ENCODE data around the gene ATRAID.
"Not testable (repeated sequence)": the region's sequence is repeated elsewhere in the genome, so short reads cannot be mapped to it uniquely, and the experiment has no call there.

Gene ATRAID, protein sequence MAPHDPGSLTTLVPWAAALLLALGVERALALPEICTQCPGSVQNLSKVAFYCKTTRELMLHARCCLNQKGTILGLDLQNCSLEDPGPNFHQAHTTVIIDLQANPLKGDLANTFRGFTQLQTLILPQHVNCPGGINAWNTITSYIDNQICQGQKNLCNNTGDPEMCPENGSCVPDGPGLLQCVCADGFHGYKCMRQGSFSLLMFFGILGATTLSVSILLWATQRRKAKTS

DNA sequence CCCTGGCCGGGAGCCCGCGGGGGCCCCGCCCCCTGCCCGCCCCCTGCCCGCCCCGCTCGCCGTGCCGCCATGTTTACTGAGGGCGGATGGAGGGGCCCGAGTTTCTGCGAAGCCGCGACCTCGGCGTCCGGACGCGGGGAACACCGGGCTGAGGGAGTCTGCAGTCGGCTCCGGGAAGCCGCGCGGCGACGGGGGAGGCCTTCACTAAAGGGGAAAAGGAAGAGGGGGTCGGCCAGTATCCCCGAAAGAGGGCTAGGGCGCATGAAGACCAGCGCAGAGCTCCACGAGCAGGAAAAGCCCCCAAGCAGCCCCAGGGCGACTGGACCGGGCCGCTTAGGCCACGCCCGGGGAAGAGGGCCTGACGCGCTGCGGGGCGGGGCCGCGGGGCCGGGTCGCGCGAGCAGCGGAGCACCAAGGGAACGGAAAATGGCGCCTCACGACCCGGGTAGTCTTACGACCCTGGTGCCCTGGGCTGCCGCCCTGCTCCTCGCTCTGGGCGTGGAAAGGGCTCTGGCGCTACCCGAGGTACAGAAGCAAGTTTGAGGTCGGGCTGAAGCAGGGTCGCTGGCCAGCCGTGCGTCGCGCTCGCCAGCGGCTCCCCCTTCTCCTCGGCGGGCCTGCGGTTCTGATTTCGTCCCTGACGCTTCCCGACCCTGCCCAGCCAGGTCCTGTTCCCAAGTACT, at the start of gene ATRAID, which contains the start of gene SLC5A6:
TSS of gene ATRAID (plus strand) at position 99 of the 683 bp plus-strand sequence. CDS start at position 427, 328 bp downstream.
TSS of gene SLC5A6 (minus strand) at position 326 of the 683 bp plus-strand sequence. CDS start 4,618 bp downstream, outside the sequence.
- DNase-seq, result peak; percentile 76

DNA sequence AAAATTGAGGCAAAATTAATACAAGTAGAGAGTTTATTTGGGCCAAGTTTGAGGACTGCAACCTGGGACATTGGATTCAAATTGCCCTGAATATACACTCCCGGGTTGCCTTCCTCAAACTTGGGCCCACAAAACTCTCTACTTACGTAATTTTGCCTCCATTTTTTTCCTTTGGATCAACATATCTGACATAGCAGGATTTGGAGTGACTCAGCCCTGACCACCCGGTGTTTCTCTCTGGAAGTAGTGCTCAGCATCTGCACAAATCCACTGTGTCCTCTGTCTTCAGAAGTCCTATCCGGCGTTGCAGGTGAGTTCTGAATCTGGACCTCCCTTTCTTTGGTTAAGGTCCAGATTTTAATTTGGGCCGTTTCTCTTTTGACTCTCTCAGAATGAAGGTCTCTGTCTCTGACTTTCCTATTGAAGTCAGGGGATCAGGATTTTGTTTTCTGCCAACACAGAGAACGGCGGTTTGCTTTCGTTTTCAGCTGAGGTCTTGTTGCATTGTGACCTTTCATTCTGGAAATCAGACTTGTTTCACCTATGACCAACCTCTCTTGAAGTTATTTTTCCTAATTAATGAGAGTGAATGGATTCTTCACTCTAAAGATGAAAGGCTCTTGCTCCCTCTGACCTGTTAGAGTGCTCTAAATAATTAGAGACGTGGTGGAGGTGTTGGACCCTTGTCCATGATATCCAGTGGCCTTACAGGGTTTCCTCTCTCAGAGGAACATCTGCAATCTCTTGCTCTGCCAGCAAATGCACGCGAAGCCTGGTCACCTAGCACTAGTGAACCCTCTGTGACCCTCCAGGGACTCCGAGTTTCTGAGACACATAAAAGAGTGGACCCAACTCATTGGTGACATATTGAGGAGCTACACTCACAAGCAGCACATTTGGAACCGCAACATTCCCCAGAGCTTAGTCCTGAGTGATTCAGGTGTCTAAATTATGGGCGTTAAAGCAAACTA, 49.4 kb upstream of the ATRAID start:
- no peak for DNase-seq

DNA sequence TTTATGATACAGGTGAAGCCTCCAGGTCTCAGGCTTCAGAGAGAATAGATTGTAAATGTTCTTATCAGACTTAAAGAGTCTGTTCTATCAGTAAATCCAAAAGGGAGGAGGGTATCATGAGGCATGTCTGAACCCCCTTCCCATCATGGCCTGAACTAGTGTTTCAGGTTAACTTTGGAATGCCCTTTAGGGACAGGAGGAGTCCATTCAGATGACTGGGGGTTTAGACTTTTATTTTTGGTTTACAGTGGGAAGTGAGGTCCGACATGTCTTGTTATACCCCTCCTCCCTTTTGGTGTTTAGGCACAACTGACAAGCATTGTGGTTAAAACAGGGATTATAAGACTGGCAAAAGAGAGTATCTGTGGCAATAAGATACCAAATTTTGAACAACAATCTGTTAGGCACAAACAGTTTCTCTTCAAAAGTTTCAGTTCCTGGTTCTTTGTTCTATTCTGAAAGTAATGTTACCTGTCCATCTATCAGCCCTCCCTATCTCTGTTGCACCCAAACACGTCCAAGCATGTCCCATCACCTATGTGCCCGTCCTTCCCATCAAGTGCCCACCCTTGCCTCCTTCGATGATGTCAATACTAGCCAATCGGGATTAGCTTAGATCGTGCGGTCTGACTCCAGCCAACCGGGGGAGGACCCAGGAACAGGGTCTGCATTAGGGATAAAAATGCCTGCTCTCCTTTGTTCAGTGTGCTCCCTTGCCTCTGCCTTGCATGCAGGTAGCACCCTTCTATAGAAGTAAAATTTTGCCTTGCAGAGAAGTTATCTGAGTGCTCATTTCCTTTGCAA, 46.7 kb upstream of the ATRAID start:
- DNase-seq, result no peak

DNA sequence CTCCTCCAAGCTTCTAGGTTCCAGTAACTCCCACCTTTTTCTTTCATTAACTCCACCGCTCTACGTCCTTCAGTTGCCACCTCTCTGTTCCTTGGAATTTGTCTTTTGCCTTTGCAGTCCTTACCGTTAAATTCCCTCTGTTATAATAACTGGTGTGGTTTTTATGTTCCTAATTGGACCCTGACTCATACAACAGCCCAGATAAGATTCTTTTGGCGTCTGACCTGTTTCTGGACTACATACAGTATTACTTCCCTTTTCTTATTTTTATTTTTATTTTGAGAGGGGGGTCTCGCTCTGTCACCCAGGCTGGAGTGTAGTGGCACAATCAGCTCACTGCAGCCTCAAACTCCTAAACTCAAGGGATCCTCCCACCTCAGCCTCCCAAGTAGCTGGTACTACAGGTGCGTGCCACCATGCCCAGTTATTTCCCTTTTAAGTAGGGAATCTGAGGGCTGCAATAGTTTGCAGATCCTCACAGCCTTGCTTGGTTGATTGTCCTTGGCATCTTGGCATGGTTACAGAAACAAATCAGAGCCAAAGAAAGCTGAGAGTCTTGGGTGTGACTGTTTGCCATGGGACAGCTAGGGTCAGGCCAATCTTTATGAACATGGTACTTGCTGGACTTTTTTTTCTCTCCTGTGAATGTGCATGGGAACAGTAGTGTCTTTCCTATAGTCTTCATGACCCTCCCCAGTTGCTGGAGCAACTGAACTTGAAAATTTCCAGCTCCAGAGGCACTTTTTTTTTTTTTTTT, 41.1 kb upstream of the ATRAID start:
- DNase-seq, result no peak

DNA sequence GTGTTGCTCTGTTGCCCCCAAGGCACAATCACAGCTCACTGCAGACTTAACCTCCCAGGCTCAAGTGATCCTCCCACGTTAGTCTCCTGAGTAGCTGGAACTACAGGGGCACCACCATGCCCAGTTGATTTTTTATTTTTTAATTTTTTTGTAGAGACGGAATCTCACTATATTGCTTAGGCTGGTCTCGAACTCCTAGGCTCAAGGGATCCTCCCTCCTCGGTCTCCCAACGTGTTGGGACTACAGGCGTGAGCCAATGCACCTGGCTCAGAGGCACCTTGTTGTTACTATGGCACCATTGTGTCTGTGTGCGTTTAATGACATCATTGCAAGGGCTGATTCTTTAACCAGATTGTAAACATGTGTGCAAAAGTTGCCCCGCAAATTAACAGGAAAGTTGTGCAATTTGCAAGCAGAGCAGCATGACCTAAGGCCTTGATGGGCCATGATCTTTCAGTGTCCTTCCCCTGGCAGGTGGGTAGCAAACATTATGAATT, 40.4 kb upstream of the ATRAID start:
- no peak for DNase-seq

DNA sequence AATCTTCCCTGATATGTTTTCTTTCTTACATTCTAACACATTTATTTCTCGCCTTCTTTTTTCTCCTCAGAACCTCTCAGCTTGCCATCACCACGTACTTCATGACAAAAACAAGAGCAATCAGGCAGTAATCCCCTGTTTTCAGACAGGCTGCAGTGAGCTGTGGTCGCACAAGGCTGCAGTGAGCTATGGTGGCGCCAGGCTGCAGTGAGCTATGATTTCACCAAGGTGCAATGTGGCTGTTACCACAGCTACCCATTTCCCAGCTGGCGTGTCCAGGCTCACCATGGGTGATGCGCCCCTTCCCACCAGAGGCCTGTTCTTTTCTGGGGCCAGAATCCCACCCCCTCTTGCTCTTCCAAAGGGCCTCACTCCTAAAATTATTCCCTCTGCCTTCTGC, 37.2 kb upstream of the ATRAID start:
- no peak for DNase-seq

DNA sequence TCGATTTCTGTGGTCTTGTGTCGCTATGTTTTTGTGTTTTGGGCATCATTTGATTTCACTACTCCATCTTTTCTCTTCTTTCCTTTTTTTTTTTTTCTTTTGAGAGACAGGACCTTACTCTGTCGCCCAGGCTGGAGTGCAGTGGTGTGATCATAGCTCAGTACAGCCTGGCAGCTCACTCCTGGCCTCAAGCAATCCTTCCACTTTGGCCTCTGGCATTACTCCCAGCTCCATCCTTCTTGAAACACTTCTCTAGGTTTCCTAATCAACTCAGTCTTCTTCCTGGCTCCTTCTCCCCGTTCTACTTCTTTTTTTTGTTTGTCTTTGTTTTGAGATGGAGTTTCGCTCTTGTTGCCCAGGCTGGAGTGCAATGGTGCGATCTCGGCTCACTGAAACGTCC, 36.5 kb upstream of the ATRAID start:
- DNase-seq, result no peak

- DNase-seq, result not testable (repeated sequence)
Measured at GRCh38 chr2:27175781-27176180, 36.1 kb upstream of the ATRAID start.

GRCh38 chr2:27177441-27178351, 34.1 kb upstream of the ATRAID start:
- DNase-seq, result no peak

DNA sequence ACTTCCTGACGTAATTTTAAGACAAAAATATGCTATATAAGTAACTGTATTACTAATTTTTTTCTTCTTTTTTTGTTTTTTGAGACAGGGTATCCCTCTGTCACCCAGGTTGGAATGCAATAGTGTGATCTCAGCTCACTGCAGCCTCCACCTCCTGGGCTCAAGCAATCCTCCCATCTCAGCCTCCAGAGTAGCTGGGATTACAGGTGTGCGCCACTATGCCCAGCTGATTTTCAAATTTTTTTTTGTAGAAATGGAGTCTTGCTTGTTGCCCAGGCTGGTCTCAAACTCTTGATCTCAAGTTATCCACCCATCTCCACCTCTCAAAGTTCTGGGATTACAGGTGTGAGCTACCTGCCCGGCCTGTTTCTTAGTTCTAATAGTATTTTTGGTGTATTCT, 33.4 kb upstream of the ATRAID start:
- DNase-seq, result no peak

DNA sequence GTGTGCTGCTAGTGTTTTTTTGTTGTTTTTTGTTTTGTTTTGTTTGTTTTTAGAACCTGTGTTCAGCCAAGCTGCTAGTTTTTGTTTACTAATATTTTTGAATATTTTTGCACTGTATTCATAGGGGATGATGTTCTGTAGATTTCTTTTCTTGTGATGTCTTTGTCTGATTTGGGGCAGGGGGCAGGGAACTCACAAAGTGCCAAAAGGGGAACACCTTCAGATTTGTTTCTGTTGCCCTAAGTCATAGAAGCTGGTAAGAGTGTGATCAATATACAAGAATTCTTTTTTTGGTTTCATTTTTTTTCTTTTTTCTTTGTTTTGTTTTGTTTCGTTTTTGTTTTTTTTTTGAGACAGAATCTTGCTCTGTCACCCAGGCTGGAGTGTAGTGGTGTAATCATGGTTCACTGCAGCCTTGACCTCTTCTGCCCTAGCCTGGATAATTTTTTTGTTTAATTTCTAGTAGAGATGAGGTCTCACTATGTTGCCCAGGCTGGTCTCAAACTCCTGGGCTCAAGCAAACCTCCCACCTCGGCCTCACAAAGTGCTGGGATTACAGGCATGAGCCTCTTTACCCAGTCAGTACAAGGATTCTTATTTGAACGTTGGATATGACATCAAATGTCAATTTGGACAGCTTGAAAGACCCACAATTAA, 32.4 kb upstream of the ATRAID start:
- no peak for DNase-seq

DNA sequence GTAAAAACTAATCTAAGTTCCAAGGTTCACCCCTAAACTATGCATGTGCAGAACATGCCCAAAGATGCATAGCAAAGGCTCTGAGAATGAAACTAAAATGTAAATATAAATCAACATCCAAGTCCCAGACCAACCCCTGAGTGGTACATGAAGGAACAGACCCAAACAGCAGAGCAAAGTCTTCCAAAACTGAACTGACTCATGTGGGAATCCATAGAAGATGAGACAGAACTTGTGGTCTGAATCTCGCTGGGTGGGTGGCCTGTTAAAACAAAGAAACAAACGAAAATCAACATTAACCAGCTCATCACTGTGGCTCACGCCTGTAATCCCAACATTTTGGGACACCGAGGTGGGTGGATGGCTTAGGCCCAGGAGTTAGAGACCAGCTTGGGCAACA, 29.5 kb upstream of the ATRAID start:
- no peak for DNase-seq

GRCh38 chr2:27184115-27184514, 27.7 kb upstream of the ATRAID start:
- no peak for DNase-seq

DNA sequence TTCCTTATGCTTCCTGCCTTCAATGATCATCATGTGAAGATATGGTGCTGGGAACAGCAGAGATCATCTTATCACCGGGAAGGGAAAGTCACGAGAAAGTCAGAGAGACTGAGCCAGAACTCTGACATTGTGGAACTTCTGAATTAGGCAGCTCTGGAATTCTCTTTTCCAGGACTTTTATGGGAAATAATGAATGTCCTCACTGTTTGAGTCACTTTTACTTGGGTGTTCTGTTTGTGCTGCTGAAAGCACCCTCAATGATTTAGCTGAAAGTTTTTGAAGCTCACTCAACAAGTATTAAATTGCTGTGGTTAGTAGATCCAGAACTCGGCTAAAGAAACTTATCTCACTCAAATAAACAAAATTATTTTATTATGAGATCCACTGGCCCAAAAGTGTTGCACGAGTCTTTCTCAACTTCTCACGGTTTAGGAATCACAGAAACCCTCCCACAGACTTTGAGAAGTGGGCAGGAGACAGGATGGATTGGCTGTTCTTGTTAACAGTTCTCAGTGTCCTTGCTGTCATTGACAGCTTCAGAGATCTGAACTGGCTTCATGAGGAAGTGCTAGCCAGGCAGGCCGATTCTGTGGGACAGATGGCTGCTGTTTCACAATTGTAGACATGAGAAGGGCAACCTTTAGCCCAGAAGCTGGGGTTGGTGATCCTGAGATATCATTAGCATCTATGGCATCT, 26.4 kb upstream of the ATRAID start:
- DNase-seq, result no peak

DNA sequence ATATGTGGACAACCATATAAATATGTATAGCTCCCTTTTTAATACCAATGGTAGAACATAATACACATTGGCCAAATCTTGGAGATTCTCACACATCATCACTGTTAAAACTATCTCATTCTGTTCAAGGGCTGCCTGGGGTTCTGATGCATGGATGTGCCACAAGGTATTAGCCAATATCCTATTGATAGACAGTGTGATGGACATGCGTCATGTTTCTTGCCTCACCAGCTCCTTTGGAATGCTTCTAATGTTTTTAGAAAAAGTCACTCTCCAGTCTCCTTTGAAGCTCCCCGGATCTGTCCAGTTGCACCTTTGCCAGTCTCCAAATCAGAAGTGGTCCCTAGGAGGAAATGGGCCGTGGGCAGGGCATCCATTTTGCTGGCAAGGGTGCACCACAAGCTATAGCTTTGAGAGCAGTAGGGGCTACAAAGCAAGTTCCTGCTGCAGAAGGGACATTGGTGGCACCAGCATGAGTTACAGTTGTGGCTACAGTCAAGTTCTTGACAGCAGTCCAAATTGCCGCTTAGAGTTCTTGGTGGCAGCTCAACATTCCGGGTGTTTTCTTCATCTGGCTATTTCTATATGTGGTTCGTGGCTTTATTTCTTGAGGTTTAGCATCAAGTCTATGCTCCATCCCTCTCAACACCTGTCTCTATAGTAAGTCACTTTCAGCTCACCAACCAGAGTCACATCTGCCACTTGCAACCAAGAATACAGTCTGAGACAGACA, 25.1 kb upstream of the ATRAID start:
- no peak for DNase-seq

GRCh38 chr2:27189989-27190388, 21.9 kb upstream of the ATRAID start:
- DNase-seq, result no peak

DNA sequence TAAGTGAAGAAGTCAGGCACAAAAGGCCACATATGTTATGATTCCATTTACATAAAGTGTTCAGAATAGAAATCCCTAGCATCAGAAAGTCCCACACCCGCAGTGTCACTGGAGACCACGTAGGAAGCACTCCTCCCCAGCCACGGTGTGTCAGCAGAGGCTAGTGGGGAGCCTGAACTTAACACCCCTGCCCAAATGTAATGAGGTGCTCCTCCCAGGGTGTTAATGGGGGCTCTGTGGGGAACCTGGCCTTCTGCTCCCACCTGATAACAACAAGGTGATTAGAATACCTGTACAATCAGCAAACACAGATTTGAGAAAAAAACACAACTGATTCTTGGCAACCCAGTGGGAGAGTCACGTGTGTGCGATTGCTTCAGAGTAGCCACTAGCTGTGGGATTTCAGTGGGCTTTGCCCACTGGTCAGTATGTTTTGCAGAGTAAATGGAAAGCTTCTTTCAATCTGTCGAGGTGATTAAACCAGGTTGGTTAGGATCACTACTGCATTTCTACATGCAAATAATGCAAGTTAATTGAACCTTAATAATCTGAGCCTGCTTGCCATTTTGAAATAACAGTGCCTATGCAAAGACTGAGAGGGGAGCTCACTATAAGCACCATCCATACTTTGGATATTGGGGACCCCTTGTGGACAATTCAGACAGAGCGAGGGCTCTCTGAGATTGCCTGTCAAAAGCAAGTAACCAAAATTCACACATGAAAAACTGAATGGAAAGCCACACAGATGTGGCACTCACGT, 20.6 kb upstream of the ATRAID start:
- DNase-seq, result no peak
